B cell (primary cell): ENCODE data around the gene GYS2. TPM values are rescaled to one million over a fixed set of nuclear protein-coding genes. Genes with fewer than 3 reads are reported as not detected.

ENCODE experiments used
- ATAC-seq: fragments of 200-7000 bp; cut with Tn5 transposase; one replicate; pipeline ENCODE4 v1.10.0; 2021; ENCODE audit warnings: low read depth, mild to moderate bottlenecking, moderate number of reproducible peaks, moderate library complexity
- CTCF ChIA-PET: fragments of 350-600 bp; sonication (Branson Sonifier 250); formaldehyde crosslinking; loops from one replicate; lab custom pipeline; 2021; ENCODE audit warnings: antibody characterized with exemption, inconsistent platforms; lab: Charles Lee
- POLR2A ChIA-PET: fragments of 350-600 bp; sonication (Branson Sonifier 250); formaldehyde crosslinking; loops from one replicate; lab custom pipeline; 2021; ENCODE audit warnings: antibody characterized with exemption; lab: Charles Lee
- DNase-seq: peaks from one replicate; pipeline ENCODE4 v3.0.0; 2013
- H2AFZ ChIP-seq: 2 replicates; pipeline ENCODE4 v1.6.1; 2012; ENCODE audit warnings: mild to moderate bottlenecking, low read depth, low read length; ENCODE audit not compliant: insufficient read depth, poor library complexity, severe bottlenecking
- H3K27ac ChIP-seq, 2 donors: 1 replicate in 1 of 2; 2 replicates in 1 of 2; pipeline ENCODE4 v1.5.1; 2012 to 2013; ENCODE audit warnings: low read length in 2 of 2, mild to moderate bottlenecking in 2 of 2, moderate library complexity in 1 of 2
- H3K27me3 ChIP-seq, 4 experiments: fragments of 200-600 bp in 1 of 4; sonication (generic) in 1 of 4; replicated peaks in 1 of 4; 1 replicate in 2 of 4; 2 replicates in 2 of 4; pipeline versions ENCODE4 v1.6.1 to v1.7.0; 2013 to 2016; ENCODE audit warnings: low read length in 3 of 4, mild to moderate bottlenecking in 2 of 4, mixed read lengths in 1 of 4, moderate library complexity in 1 of 4; ENCODE audit not compliant: insufficient read depth in 4 of 4, control insufficient read depth in 3 of 4; ENCODE audit errors: control extremely low read depth in 1 of 4
- H3K36me3 ChIP-seq, 2 experiments: replicated peaks in 1 of 2; 1 replicate in 1 of 2; 2 replicates in 1 of 2; pipeline versions ENCODE4 v1.6.1 to v1.7.1; 2013; ENCODE audit warnings: low read length in 1 of 2; ENCODE audit not compliant: insufficient read depth in 2 of 2, control insufficient read depth in 1 of 2; ENCODE audit errors: control extremely low read depth in 1 of 2, extremely low read depth in 1 of 2
- H3K4me1 ChIP-seq, 2 donors: fragments of 200-600 bp in 1 of 2; sonication (generic) in 1 of 2; 1 replicate in 1 of 2; 2 replicates in 1 of 2; pipeline versions ENCODE4 v1.5.1 to v1.6.1; 2013 to 2017; ENCODE audit warnings: low read length in 2 of 2; ENCODE audit not compliant: control insufficient read depth in 2 of 2, insufficient read depth in 2 of 2
- H3K4me2 ChIP-seq: replicated peaks from 2 replicates; pipeline ENCODE3; 2012; ENCODE audit warnings: mild to moderate bottlenecking, low read depth, low read length; ENCODE audit not compliant: poor library complexity, severe bottlenecking
- H3K4me3 ChIP-seq, 5 experiments: fragments of 200-600 bp in 1 of 5; sonication (generic) in 1 of 5; 1 replicate in 3 of 5; 2 replicates in 2 of 5; pipeline versions ENCODE4 v1.5.1 to v1.7.0; 2011 to 2016; ENCODE audit warnings: low read length in 4 of 5, mild to moderate bottlenecking in 4 of 5, low read depth in 2 of 5, control low read depth in 1 of 5, moderate library complexity in 1 of 5; ENCODE audit not compliant: insufficient read depth in 1 of 5; ENCODE audit errors: control extremely low read depth in 1 of 5, extremely low read depth in 1 of 5
- H3K79me2 ChIP-seq: fragments of 200-600 bp; sonication (generic); one replicate; pipeline ENCODE4 v1.6.0; 2016; ENCODE audit warnings: low read length; ENCODE audit not compliant: control insufficient read depth, insufficient read depth
- H3K9ac ChIP-seq: fragments of 200-600 bp; sonication (generic); 2 replicates; pipeline ENCODE4 v1.6.1; 2017; ENCODE audit warnings: mild to moderate bottlenecking, low read length, moderate library complexity
- H3K9me3 ChIP-seq, 3 donors: one replicate each; pipeline versions ENCODE4 v1.6.1 to v1.7.1; 2013; ENCODE audit warnings: low read length in 2 of 3; ENCODE audit not compliant: control insufficient read depth in 2 of 3, insufficient read depth in 1 of 3; ENCODE audit errors: control extremely low read depth in 1 of 3
- H4K20me1 ChIP-seq: 2 replicates; pipeline ENCODE4 v1.6.0; 2012; ENCODE audit warnings: mild to moderate bottlenecking, low read length; ENCODE audit not compliant: insufficient read depth, control insufficient read depth, poor library complexity, severe bottlenecking
- H3K27ac Mint-ChIP-seq: one replicate; pipeline ENCODE4 v1.8.0; 2021; ENCODE audit warnings: mixed read lengths
- H3K27me3 Mint-ChIP-seq: one replicate; pipeline ENCODE4 v1.8.0; 2021; ENCODE audit warnings: mixed read lengths
- H3K4me1 Mint-ChIP-seq: one replicate; pipeline ENCODE4 v1.8.0; 2021; ENCODE audit warnings: mixed read lengths
- H3K4me3 Mint-ChIP-seq: one replicate; pipeline ENCODE4 v1.8.0; 2021; ENCODE audit warnings: mixed read lengths
- H3K9me3 Mint-ChIP-seq: one replicate; pipeline ENCODE4 v1.8.0; 2022; ENCODE audit warnings: mixed read lengths; ENCODE audit not compliant: insufficient read depth
- EZH2 ChIP-seq: IDR thresholded peaks from 2 replicates; pipeline ENCODE4 v1.6.1; 2012; ENCODE audit warnings: borderline replicate concordance, low read depth, mild to moderate bottlenecking, moderate library complexity, low read length; ENCODE audit not compliant: insufficient read depth, poor library complexity, severe bottlenecking
- WGBS: methylation state at CpG from one replicate; pipeline ENCODE4 v1.1.5; 2013; ENCODE audit warnings: missing lambda C conversion rate; ENCODE audit not compliant: insufficient coverage; 5-methylcytosine and 5-hydroxymethylcytosine counted together
- intact Hi-C: fragments of 100-400 bp; cut with micrococcal nuclease; formaldehyde crosslinking; loops from one replicate; pipeline ENCODE4 v1.10.0; 2022
- polyA plus RNA-seq: library from polyadenylated mRNA; depleted of rRNA; stranded (reverse); fragments of >200 nt; gene quantifications from 2 replicates; pipeline ENCODE4 v1.2.3, GENCODE V29; 2012
- total RNA-seq, 2 donors: library from RNA; stranded (reverse); fragments of 120-200 nt in 1 of 2; gene quantifications; 1 replicate in 1 of 2; 2 replicates in 1 of 2; pipeline versions ENCODE4 v1.2.3 to v1.2.4, GENCODE V29; 2013 to 2022
- TF ChIP-seq, protein P1 (sequence below): fragments of 200-600 bp; IDR thresholded peaks from one replicate; pipeline ENCODE4 v1.8.0; 2022; ENCODE audit warnings: antibody characterized with exemption, mild to moderate bottlenecking

GYS2 gene
- total and polyA plus RNA-seq, 2 donors (not counting 1 experiment from before 2014, with no cell fraction given), result not detected

DNA sequence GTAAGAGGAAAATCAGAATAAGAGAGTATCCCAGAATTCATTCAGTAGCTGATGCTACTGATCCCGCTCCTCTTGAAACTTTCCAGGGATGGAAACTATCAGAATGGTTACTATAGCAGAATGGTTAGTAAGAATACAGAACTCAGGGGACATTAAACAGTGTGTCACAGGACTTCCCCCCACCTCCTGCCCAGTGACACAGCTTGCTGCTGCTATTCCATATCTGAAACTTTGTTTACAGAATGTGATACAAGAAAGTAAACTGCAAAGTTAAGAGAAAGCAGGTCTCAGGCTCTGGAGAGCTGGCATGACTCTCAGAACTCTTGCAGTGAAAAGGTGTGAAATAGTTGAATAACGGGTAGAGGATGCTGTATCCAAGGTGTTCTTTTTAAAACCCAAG is 75.2 kb downstream of the GYS2 start:
- Histone ChIP-seq H3K4me3 (no peak overlapping the region), H3K4me2 (no peak overlapping the region), H3K79me2 (no peaks in the 10 kb centered on the region), H3K27me3 (peaks cover 0 to 14% (median 9%) of the 10 kb centered on the region in 4 experiments), H3K36me3 (no peaks in the 10 kb centered on the region), H3K9me3 (peaks cover 0 to under 1% (median 0%) of the 10 kb centered on the region in 3 donors), H4K20me1 (no peaks in the 10 kb centered on the region), H3K27ac (no peak overlapping the region), H3K4me1 (peaks cover 6 to 9% of the 10 kb centered on the region in 2 donors), H3K9ac (no peak overlapping the region), H2AFZ (no peak overlapping the region)
- H3K27ac Mint-ChIP-seq, result no peak overlapping the region
- H3K4me1 Mint-ChIP-seq, result peaks cover 12% of the 10 kb centered on the region
- peaks cover 6% of the 10 kb centered on the region for H3K9me3 Mint-ChIP-seq
- intact Hi-C loops, result loop anchor here (5.0 kb wide), 1 partner anchor 128 kb away; the partner anchor contains the start of gene LDHB
- no peak overlapping the region for H3K4me3 Mint-ChIP-seq
- DNase-seq (no peak), ATAC-seq (no peak)
- TF ChIP-seq, protein P1, sequence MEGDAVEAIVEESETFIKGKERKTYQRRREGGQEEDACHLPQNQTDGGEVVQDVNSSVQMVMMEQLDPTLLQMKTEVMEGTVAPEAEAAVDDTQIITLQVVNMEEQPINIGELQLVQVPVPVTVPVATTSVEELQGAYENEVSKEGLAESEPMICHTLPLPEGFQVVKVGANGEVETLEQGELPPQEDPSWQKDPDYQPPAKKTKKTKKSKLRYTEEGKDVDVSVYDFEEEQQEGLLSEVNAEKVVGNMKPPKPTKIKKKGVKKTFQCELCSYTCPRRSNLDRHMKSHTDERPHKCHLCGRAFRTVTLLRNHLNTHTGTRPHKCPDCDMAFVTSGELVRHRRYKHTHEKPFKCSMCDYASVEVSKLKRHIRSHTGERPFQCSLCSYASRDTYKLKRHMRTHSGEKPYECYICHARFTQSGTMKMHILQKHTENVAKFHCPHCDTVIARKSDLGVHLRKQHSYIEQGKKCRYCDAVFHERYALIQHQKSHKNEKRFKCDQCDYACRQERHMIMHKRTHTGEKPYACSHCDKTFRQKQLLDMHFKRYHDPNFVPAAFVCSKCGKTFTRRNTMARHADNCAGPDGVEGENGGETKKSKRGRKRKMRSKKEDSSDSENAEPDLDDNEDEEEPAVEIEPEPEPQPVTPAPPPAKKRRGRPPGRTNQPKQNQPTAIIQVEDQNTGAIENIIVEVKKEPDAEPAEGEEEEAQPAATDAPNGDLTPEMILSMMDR, result no peak
- TF ChIP-seq EZH2, result no peak
- WGBS, result 85% methylated on average over 1 of the region's 2 CpGs
- CTCF ChIA-PET, result no interaction called here
- POLR2A ChIA-PET, result no interaction called here
- peaks cover 26% of the 10 kb centered on the region for H3K27me3 Mint-ChIP-seq

DNA sequence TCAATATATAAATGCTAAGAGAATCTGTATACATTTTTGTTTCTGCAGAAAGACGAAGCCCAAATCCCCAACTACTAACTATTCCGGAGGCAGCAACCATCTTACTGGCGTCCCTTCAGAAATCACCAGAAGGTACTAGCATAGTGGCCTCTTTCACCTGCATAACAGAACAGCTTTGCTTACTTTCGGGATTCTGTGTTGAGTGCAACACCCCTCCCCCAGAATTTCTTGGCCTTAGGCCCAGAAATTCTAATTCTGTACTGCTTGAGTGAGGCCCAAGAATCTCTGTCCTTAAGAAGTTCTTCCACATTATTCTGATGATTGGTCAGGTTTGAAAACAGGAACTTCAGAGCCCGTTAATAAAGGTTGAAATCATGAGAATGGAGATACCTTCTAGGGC is 75.7 kb downstream of the GYS2 start:
- peaks cover 6 to 9% of the 10 kb centered on the region in 2 donors for H3K4me1 ChIP-seq
- no peak overlapping the region for H3K4me2 ChIP-seq
- ChIA-PET CTCF (no interaction called here), POLR2A (interaction anchor here (1.4 kb wide), 1 partner anchor 28 kb away, joined by 6 read pairs; the partner anchor contains the start of genes GOLT1B and RECQL)
- Mint-ChIP-seq H3K27me3 (peaks cover 26% of the 10 kb centered on the region), H3K4me3 (no peak overlapping the region), H3K9me3 (peaks cover 9% of the 10 kb centered on the region), H3K4me1 (peaks cover 12% of the 10 kb centered on the region), H3K27ac (no peak overlapping the region)
- ATAC-seq (no peak), DNase-seq (no peak)
- H2AFZ ChIP-seq, result no peak overlapping the region
- H4K20me1 ChIP-seq, result no peaks in the 10 kb centered on the region
- H3K9me3 ChIP-seq, result peaks cover 0 to 2% (median 0%) of the 10 kb centered on the region in 3 donors
- H3K36me3 ChIP-seq, result no peaks in the 10 kb centered on the region
- 95% methylated on average over 5 of the region's 5 CpGs for WGBS
- intact Hi-C loops, result loop anchor here (5.0 kb wide), 1 partner anchor 128 kb away; the partner anchor contains the start of gene LDHB
- H3K27me3 ChIP-seq, result peaks cover 0 to 14% (median 9%) of the 10 kb centered on the region in 4 experiments
- no peaks in the 10 kb centered on the region for H3K79me2 ChIP-seq
- no peak overlapping the region for H3K9ac ChIP-seq
- TF ChIP-seq, protein P1, result no peak
- TF ChIP-seq EZH2, result no peak
- H3K4me3 ChIP-seq, result no peak overlapping the region
- H3K27ac ChIP-seq, result no peak overlapping the region
